GM06990 (cell line): ENCODE data around the gene MTHFD2L.
"Not testable (repeated sequence)": the region's sequence is repeated elsewhere in the genome, so short reads cannot be mapped to it uniquely, and the experiment has no call there.

Source experiments
- DNase-seq: peaks from one replicate; pipeline ENCODE4 v3.0.0-alpha.2; 2011; ENCODE audit not compliant: insufficient read length; ENCODE audit errors: extremely low read depth
- H3K27me3 ChIP-seq: replicated peaks from 2 replicates; pipeline ENCODE4 v1.6.0; 2011; ENCODE audit warnings: low read length; ENCODE audit not compliant: control insufficient read depth, insufficient read depth
- H3K36me3 ChIP-seq: 2 replicates; pipeline ENCODE4 v1.5.1; 2011; ENCODE audit warnings: low read length; ENCODE audit not compliant: control insufficient read depth, insufficient read depth
- H3K4me3 ChIP-seq: replicated peaks from 2 replicates; pipeline ENCODE4 v1.5.1; 2011; ENCODE audit warnings: low read depth, mild to moderate bottlenecking, control low read depth, low read length
- CTCF ChIP-seq: IDR thresholded peaks from 2 replicates; pipeline ENCODE4 v1.5.1; 2011; ENCODE audit warnings: low read length, control low read depth, mild to moderate bottlenecking, inconsistent platforms; ENCODE audit not compliant: insufficient read depth, poor library complexity, severe bottlenecking

MTHFD2L gene

GRCh38 chr4:74127745-74128144 lies 30.2 kb upstream of the MTHFD2L start:
- no peak for TF ChIP-seq CTCF
- Histone ChIP-seq H3K36me3 (no peaks in the 10 kb centered on the region), H3K27me3 (no peaks in the 10 kb centered on the region), H3K4me3 (no peak overlapping the region)
- no peak for DNase-seq

GRCh38 chr4:74130843-74131242 lies 27.1 kb upstream of the MTHFD2L start:
- H3K27me3 ChIP-seq, DNase-seq, H3K36me3 ChIP-seq, H3K4me3 ChIP-seq: not testable (repeated sequence)

- H3K36me3 ChIP-seq, H3K27me3 ChIP-seq, H3K4me3 ChIP-seq, DNase-seq: not testable (repeated sequence)
These were observed 25.7 kb upstream of the MTHFD2L start for GRCh38 chr4:74132188-74132587.

GRCh38 chr4:74132944-74133343 lies 25.0 kb upstream of the MTHFD2L start:
- no peak for DNase-seq
- no peaks in the 10 kb centered on the region for H3K27me3 ChIP-seq
- no peak for TF ChIP-seq CTCF
- H3K4me3 ChIP-seq, result no peak overlapping the region
- H3K36me3 ChIP-seq, result no peaks in the 10 kb centered on the region

GRCh38 chr4:74133786-74134499 lies 24.0 kb upstream of the MTHFD2L start:
- peak; percentile 76 for TF ChIP-seq CTCF
- no peaks in the 10 kb centered on the region for H3K27me3 ChIP-seq
- no peak overlapping the region for H3K4me3 ChIP-seq
- no peak for DNase-seq
- H3K36me3 ChIP-seq, result no peaks in the 10 kb centered on the region

- no peaks in the 10 kb centered on the region for H3K36me3 ChIP-seq
- H3K4me3 ChIP-seq, result no peak overlapping the region
- no peak for DNase-seq
These were observed 23.4 kb upstream of the MTHFD2L start for GRCh38 chr4:74134500-74134852.

More at GRCh38 chr4:74134500-74134852, 23.4 kb upstream of the MTHFD2L start:
- no peaks in the 10 kb centered on the region for H3K27me3 ChIP-seq
- TF ChIP-seq CTCF, result no peak
